HG02571 (cell line): Measurements from ENCODE around the gene SYDE1.
"Not testable (repeated sequence)": the region's sequence is repeated elsewhere in the genome, so short reads cannot be mapped to it uniquely, and the experiment has no call there.

Experiments
- ATAC-seq: cut with Tn5 transposase; IDR thresholded peaks from one replicate; pipeline ENCODE4 v1.9.1; 2021; ENCODE audit warnings: mild to moderate bottlenecking, moderate library complexity; ENCODE audit not compliant: unreplicated experiment

The SYDE1 gene, protein sequence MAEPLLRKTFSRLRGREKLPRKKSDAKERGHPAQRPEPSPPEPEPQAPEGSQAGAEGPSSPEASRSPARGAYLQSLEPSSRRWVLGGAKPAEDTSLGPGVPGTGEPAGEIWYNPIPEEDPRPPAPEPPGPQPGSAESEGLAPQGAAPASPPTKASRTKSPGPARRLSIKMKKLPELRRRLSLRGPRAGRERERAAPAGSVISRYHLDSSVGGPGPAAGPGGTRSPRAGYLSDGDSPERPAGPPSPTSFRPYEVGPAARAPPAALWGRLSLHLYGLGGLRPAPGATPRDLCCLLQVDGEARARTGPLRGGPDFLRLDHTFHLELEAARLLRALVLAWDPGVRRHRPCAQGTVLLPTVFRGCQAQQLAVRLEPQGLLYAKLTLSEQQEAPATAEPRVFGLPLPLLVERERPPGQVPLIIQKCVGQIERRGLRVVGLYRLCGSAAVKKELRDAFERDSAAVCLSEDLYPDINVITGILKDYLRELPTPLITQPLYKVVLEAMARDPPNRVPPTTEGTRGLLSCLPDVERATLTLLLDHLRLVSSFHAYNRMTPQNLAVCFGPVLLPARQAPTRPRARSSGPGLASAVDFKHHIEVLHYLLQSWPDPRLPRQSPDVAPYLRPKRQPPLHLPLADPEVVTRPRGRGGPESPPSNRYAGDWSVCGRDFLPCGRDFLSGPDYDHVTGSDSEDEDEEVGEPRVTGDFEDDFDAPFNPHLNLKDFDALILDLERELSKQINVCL

GRCh38 chr19:15107061-15108010, at the start of gene SYDE1:
Gene SYDE1 (plus strand): TSS chr19:15107401. CDS start chr19:15107434, 33 bp downstream.
- ATAC-seq: no peak

DNA sequence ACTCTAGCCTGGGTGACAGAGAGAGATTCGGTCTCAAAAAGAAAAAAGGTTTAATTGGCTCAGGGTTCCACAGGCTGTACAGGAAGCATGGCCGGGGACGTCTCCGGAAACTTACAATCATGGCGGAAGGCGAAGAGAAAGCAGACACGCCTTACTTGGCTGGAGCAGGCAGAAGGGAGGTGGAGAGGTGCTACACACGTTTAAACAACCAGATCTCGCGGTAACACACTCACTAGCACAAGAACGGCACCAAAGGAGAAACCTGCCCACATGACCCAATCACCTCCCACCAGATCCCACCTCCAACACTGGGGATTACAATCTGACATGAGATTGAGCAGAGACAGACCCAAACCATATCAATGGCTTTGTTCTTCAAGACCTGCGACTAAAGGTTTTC, 45.2 kb upstream of the SYDE1 start:
- no peak for ATAC-seq

DNA sequence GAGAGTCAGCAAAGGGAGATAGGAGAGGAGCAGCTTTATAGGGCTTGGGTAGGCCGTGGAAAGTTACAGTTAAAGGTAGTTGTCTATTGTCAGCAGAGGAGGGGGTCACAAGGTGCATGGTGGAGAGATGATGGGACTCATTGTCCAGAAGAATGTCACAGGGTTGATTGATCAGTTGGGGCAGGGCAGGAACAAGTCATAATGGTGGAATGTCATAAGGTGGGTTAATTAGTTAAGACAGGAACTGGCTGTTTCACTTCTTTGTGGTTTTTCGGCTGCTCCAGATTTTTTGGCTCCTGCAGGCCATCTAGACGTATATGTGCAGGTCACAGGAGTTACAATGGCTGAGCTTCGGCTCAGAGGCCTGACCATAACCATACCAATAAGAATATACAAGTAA, 36.8 kb upstream of the SYDE1 start:
- not testable (repeated sequence) for ATAC-seq

DNA sequence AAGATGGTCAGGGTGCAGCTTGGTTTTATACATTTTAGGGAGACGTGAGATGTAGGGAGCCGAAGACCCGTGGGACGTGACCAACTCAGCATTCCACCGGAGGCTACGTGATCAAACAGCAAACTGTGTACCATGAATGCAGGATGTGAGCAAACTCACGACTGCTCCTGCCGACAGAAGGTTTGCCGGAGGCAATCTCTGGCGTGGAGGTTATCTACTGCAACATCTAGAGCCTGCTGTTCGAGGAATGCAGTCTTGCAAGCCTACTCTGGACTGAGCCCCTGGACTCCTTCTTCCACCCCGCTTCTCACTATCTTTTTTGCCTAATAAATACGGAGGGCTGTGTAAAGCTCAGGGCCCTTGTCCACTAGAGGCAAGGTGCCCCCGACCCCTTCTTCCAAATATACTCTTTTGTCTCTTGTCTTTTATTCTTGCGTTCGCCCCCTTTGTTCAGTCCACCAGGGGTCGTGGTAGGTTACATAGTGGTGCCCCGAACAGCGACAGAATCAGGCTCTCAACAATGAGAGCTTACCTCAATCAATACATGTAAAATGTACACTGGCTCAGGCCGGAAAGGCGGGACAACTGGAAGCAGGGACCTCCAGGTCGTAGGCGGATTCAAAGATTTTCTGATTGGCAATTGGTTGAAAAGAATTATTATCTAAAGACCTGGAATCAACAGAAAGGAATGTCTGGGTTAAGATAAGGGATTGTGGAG, 34.1 kb upstream of the SYDE1 start:
- no peak for ATAC-seq

- ATAC-seq: no peak
Observed at GRCh38 chr19:15074371-15074770, 32.8 kb upstream of the SYDE1 start.

- no peak for ATAC-seq
Observed at GRCh38 chr19:15075806-15076205, 31.4 kb upstream of the SYDE1 start.

DNA sequence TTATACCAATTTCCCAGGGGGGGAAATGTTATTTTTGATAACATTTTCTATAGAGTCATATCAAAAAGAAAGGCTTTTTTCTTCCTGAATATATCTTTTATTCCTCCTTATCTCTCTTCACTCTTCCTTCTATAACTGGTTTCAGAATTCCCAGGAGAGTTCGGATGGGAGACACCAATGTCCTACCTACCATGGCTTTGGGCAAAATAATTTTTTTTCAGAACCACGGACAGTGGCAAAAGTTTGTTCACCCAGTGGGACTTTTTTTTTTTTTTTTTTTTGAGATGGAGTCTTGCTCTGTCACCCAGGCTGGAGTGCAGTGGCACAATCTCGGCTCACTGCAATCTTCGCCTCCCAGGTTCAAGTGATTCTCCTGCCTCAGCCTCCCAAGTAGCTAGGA, 27.2 kb upstream of the SYDE1 start:
- not testable (repeated sequence) for ATAC-seq

GRCh38 chr19:15081911-15082310, 25.3 kb upstream of the SYDE1 start, which contains the start of gene OR1I1:
Gene OR1I1 (plus strand): TSS chr19:15082211. CDS start chr19:15087066, 4,855 bp downstream.
- ATAC-seq: no peak

- no peak for ATAC-seq
Observed at GRCh38 chr19:15087182-15087581, 20.0 kb upstream of the SYDE1 start.

- no peak for ATAC-seq
Observed at GRCh38 chr19:15091918-15092753, 15.1 kb upstream of the SYDE1 start.

GRCh38 chr19:15093001-15093400, 14.2 kb upstream of the SYDE1 start:
- no peak for ATAC-seq

GRCh38 chr19:15096223-15096622, 11.0 kb upstream of the SYDE1 start:
- ATAC-seq: no peak

GRCh38 chr19:15097980-15098379, 9.2 kb upstream of the SYDE1 start:
- not testable (repeated sequence) for ATAC-seq

GRCh38 chr19:15098460-15098859, 8.7 kb upstream of the SYDE1 start:
- ATAC-seq: no peak

DNA sequence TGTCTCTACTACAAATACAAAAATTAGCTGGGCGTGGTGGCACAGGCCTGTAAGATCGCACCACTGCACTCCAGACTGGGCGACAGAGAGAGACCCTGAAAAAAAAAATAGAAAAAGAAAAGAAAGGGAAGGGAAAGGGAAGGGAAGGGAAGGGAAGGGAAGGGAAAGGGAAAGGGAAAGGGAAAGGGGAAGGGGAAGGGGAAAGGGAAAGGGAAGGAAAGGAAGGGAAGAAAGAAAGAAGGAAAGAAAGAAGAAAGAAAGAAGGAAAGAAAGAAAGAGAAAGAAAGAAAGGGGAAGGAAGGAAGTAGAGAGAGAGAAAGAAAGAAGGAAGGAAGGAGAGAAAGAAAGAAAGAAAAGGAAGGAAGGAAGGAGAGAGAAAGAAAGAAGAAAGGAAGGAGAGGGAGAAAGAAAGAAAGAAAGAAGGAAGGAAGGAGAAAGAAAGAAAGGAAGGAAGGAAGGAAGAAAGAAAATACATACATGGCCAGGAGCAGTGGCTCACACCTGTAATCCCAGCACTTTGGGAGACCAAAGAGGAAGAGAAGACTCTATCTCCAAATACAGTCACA, 8.1 kb upstream of the SYDE1 start:
- no peak for ATAC-seq

- no peak for ATAC-seq
Observed at GRCh38 chr19:15101479-15102082, 5.6 kb upstream of the SYDE1 start.

DNA sequence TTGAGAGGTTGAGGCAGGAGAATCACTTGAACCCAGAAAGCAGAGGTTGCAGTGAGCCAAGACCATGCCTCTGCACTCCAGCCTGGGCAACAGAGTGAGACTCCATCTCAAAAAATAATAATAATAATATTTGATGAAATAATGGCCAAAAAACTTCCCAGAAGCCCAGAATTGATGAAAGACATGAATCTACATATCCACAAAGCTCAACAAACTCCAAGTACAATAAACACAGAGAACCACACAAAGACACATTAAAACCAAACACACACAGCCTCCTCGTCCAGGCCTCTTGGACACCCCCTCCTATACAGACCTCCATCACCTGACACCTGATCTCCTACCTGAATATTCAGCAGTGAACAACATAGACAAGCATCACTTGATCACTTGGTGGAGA, 3.2 kb upstream of the SYDE1 start:
- no peak for ATAC-seq

- no peak for ATAC-seq
Observed at GRCh38 chr19:15104411-15104810, 2.8 kb upstream of the SYDE1 start.

- no peak for ATAC-seq
Observed at GRCh38 chr19:15105044-15105443, 2.2 kb upstream of the SYDE1 start.
